ENCODE data around the gene NUDT21.
A peak's percentile ranks its signal among the peaks of the same experiment; 100 is the strongest.
"Not testable (repeated sequence)": the region's sequence is repeated elsewhere in the genome, so short reads cannot be mapped to it uniquely, and the experiment has no call there.

Gene NUDT21

GRCh38 chr16:56450986-56451752 lies at the start of gene NUDT21, which contains the start of gene OGFOD1:
TSS of gene NUDT21 (minus strand) at chr16:56451332. CDS start at chr16:56451202, 130 bp downstream.
TSS of gene OGFOD1 (plus strand) at chr16:56451554. CDS start at chr16:56451613, 59 bp downstream.
- peak; percentile 83 for DNase-seq

- no peak for DNase-seq
These were observed 42.7 kb upstream of the NUDT21 start for GRCh38 chr16:56493815-56494214.

- DNase-seq = no peak
These were observed 42.0 kb upstream of the NUDT21 start for GRCh38 chr16:56493126-56493525.

- DNase-seq = no peak
These were observed 40.6 kb upstream of the NUDT21 start for GRCh38 chr16:56491657-56492261.

DNA sequence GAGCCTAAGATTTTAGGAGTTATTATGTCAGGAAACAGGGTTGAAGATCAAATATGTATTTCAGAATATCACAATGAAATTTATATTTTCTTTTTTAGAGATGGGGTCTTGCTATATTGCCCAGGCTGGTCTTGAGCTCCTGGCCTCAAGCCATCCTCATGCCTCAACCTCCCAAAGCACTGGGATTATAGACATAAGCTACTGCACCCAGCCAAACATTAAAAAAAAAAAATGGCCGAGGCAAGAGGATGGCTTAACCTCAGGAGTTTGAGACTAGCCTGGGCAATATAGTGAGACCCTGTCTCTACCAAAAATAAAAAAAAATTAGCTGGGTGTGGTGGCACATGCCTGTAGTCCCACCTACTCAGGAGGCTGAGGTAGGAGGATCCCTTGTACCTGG lies 37.7 kb upstream of the NUDT21 start:
- DNase-seq = not testable (repeated sequence)

DNA sequence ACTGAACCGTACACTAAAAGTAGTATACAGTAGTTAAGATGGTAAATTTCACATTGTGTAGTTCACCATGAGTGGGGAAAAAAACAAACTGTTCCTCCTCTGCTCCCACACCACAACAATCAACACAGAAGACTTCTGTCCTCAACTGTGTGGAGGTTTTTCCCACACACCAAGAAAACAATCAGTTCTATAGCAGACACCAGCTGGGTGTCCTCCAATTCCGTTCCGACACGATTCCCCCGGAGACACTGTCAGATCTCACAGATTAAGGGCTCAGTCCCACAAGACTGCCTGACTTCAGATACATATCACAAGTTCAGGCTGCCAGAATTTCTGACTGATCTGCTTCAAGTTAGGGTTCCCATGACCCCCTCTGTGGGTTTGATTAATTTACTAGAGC lies 36.9 kb upstream of the NUDT21 start:
- DNase-seq = no peak

DNA sequence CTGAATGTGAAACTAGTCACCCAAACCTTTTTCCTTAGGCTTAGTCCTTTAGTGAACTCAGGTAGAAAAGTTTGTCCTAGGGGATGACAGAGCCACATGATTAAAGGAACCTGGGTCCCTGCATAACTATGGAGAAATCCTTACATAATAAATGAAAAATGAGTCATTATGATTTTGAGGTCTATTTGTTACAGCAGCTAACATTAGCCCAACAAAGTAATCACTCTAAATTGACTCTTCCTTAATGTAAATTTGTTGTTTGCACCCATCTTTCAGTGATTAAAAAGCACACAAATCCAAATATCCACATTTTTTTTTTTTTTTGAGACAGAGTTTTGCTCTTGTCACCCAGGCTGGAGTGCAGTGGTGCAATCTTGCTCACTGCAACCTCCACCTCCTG lies 32.3 kb upstream of the NUDT21 start:
- DNase-seq = no peak

DNA sequence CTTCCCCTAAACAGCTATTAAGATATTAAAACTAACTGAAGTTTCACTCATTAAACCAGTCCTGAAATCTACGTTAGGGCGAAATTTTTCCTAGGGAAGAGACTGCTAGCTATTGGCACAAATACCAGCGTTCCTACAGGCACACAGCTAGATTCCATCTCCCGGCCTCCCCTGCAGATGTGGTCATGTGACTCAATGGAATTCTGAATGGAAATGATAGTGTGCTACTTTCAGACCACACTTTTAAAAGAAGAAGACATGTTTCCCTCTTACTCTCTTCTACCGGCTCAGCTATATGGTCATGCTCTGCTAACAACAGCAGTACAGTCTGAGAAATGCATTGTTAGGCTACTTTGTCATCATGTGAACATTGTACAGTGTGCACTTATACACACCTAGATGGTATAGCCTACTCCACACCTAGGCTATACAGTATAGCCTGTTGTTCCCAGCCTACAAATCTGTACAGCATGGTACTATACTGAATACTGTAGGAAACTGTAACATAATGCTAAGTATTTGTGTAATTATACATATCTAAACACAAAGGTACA lies 31.6 kb upstream of the NUDT21 start:
- DNase-seq = no peak

DNA sequence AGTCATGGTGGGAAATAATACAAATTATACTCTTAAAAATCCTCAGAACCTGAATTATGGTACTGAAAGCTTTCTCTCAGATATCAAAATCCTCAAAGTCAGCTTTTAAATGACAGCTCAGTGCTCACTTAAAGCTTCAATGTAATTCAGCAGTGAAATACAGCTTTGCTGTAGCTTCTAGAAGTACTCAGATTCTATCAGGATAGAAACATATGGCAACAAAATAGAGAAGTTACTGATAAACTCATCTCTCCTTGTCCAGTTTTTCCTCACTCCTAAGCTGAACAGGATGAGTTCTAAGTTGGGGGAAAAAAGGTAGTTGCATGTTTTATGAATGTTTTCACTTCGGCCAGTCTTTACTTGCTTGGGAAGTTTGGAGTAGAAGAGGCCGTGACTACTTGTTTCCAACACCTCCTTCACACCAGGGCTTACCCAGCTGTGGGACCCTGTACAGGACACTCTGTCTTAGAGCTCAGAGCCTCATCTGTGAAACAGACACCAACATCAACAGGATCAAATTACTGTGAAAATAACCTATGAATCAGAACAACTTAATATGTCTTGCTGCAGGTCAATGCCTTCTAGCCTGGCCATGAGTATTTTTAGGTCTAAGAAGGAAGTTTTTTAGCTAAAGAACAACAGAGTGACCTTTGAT lies 30.5 kb upstream of the NUDT21 start:
- DNase-seq = no peak

GRCh38 chr16:56480776-56481467 lies 29.8 kb upstream of the NUDT21 start:
- DNase-seq = no peak

DNA sequence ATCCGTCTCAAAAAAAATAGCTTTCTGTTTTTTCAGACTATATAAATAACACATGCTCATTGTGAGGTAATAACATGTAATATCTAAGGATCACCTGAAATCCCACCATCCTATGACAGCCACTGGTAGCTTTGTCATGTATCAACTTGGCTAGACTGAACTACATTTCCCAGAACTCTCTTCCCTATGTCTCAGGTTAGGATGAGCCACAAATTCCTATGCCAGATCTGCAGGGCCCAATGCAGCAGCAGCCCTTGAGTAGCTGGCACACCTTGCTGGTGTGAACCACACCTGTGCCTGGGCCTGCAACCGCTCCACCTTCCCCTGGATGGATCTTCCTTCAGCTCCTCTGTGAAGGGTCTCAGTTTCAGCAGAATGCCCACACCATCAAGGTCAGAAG lies 28.3 kb upstream of the NUDT21 start:
- DNase-seq = no peak

DNA sequence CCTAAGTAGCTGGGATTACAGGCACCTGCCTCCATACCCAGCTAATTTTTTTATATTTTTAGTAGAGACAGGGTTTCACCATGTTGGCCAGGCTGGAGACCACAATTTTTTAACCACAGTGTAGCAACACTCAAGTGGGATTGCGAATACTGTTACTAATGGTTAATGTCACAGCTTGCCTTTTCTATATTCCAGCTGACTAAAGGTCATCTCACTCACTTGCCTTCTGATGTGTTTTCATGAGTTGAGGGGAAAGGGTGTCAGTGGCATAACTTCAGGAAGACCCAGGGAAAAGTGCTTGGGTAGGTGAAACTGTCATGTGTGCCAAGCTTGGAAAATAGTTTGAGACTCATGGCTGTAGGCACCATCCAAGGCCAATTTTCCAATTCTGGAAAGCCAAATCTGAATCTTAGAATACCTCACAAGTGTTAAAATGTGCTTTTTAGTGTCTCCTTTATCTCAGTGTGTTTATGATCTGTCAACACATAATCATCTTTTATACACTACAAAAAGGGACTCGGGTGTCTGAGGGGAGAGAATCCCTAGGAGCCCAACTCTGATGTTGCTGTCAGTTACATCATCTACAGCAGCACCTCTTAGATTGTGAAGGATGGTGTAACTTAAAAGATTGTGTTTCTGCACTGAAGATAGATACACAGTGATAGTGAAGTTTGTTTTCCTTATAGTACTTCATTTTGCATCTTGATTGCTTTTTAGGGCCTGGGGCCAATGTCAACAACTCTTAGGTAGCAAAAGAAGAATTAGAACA lies 27.3 kb upstream of the NUDT21 start:
- DNase-seq = no peak

GRCh38 chr16:56477096-56477878 lies 26.2 kb upstream of the NUDT21 start:
- no peak for DNase-seq

- no peak for DNase-seq
These were observed 24.1 kb upstream of the NUDT21 start for GRCh38 chr16:56475201-56475600.

- DNase-seq = no peak
These were observed 19.5 kb upstream of the NUDT21 start for GRCh38 chr16:56470666-56471065.

GRCh38 chr16:56470232-56470631 lies 19.1 kb upstream of the NUDT21 start:
- DNase-seq = no peak

DNA sequence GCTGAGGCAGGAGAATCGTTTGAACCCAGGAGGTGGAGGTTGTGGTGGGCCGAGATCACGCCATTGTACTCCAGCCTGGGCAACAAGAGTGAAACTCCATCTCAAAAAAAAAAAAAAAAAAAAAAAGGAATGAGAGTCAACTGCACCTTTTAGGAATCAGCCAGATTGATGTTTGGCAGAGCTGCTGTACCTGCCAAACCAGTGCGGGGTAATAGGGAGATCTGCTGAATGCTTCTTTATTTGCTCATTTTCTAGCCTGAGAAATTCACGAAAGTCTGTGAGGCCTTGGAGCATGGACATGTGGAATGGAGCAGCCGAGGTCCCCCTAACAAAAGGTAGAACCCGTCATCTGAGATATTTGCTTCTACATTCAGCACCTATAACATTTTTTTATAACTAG lies 18.6 kb upstream of the NUDT21 start:
- DNase-seq = no peak

- no peak for DNase-seq
These were observed 17.7 kb upstream of the NUDT21 start for GRCh38 chr16:56468800-56469199.

DNA sequence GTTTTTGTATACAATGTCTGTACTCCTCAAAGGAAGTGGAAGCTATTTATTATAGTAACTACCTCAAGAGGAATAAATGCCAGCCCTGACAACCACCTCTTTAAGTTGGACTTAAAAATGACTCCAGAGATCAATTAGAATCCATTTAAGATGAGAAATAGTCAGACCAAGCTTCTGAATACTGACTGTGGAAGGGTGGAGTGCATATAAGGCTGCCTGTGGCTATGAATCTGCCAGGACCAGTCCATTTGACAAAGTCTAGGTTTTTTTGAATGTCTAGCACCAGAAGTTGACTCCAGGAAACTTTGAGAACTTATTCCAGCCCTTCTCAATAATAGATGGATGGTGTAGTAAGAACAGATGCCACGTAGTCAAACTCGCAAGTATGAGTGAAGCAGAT lies 15.2 kb upstream of the NUDT21 start:
- DNase-seq = no peak

DNA sequence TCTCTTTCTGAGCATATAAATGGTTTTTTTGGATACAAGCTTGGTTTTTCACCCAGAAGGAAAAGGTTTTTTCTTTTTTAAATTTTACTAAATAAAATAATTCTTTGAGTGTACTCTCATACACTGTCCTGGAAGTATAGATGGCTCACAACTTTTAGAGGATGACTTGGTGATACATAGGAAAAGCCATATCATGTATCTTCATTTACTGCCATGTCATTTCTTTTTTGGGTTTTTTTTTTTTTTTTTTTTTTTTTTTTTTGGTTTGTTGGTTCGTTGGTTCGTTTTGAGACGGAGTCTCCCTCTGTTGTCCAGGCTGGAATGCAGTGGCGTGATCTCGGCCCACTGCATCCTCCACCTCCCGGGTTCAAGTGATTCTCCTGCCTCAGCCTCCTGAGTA lies 12.0 kb upstream of the NUDT21 start:
- no peak for DNase-seq

DNA sequence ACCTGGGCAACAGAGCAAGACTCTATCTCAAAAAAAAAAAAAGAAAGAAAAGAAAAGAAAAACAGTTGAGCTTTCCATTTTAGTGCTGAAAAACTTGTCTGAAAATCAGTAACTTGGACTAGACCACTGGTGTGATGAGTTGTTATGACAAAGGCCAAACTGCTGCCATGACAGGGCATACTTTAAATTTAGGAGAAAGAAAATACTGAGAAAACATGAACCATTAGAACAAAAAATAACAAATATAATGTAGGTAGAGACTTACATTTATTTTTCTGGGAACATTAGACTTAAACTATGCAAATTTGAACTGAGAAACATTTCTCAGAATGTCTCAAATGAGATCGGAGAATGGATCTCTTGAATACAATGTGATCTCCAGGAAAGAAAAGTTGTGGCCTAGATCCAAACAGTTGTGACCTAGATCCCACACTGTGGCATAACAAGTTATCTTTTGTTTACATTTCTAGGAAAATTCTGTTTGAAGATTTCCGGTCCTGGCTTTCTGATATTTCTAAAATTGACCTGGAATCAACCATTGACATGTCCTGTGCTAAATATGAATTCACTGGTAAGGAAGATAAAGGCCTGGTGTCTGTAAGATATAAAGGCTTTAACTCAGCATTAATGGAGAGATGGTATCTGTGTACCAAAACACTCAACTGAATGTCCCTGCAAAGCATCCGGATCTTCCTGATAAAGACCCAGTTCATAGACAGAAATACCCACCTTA lies 11.1 kb upstream of the NUDT21 start:
- DNase-seq = no peak
